Measurements from ENCODE around the gene ARHGAP10. TPM values are rescaled to one million over a fixed set of nuclear protein-coding genes. Genes with fewer than 3 reads are reported as not detected.

The ARHGAP10 gene
- total RNA-seq, 1 experiment from 2014 or later, result 4.8 TPM

DNA sequence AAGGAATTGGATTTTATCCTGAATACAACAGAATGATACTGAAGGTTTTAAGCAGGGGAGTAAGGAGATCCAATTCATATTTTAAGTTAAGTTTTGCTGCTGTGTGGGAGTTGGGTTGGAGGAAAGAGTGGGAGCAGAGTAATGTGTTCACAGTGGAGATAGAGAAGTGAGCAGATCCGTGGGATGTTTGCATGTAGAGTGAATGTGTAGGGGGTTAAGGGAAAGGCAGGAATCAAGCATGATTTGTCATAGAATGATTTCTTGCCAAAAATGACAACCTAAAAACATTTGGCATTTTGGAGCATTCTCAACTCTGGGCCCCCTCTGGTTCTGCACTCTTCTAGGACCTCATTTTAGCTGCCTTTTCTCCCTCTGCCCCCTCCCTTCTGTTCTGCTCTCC lies 76.6 kb downstream of the ARHGAP10 start:
- H3K36me3 ChIP-seq (ENCODE audit: insufficient read depth, low read length, poor library complexity, severe bottlenecking), result no peaks in the 10 kb centered on the region
- no peak for TF ChIP-seq EZH2 (IDR thresholded peaks at IDR 0.05; ENCODE audit: borderline replicate concordance, low read depth, low read length, poor library complexity, severe bottlenecking)
- TF ChIP-seq, protein P1, sequence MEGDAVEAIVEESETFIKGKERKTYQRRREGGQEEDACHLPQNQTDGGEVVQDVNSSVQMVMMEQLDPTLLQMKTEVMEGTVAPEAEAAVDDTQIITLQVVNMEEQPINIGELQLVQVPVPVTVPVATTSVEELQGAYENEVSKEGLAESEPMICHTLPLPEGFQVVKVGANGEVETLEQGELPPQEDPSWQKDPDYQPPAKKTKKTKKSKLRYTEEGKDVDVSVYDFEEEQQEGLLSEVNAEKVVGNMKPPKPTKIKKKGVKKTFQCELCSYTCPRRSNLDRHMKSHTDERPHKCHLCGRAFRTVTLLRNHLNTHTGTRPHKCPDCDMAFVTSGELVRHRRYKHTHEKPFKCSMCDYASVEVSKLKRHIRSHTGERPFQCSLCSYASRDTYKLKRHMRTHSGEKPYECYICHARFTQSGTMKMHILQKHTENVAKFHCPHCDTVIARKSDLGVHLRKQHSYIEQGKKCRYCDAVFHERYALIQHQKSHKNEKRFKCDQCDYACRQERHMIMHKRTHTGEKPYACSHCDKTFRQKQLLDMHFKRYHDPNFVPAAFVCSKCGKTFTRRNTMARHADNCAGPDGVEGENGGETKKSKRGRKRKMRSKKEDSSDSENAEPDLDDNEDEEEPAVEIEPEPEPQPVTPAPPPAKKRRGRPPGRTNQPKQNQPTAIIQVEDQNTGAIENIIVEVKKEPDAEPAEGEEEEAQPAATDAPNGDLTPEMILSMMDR (conservative IDR thresholded peaks at IDR 0.05; ENCODE audit: low read depth, low read length), result no peak
- ChIA-PET CTCF (no interaction called here), POLR2A (ENCODE audit: low non-redundant PET) (no interaction called here)
- H3K4me3 ChIP-seq (ENCODE audit: low read depth, low read length, poor library complexity, severe bottlenecking), result no peak overlapping the region
- intact Hi-C loops (cut with micrococcal nuclease; ENCODE audit: unreplicated experiment), result no loop called here
- no peak overlapping the region for H3K27ac ChIP-seq (ENCODE audit: low read depth, low read length, poor library complexity, severe bottlenecking)
- DNase-seq (ENCODE audit: low spot score), result no peak
- H3K4me1 ChIP-seq (ENCODE audit: insufficient read depth, low read length, poor library complexity, severe bottlenecking), result no peaks in the 10 kb centered on the region
- no peaks in the 10 kb centered on the region for H3K9me3 ChIP-seq (ENCODE audit: low read depth, low read length, poor library complexity, severe bottlenecking)
- no TSS peak for BruUV-seq (replicated peaks)
- H3K27me3 ChIP-seq (replicated peaks; ENCODE audit: insufficient read depth, low read depth, low read length, poor library complexity), result no peaks in the 10 kb centered on the region

DNA sequence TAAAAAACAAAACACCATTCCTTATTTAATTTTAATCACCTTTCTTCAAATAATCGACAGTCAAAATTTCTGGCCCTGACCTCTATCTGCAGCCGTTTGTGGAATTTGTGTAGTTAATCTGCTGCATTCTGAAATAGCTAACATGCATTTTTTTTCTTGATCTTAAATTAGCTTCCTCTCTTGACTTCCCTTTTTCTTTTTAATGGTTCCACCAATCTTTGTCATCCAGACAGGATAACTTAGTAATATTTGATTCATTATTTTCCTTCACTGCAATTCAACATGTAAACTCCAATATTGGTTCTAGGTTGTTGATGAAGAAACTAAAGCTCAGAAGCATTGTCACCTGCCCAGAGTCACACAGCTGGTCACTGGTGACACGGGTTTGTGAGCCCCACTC lies 77.3 kb downstream of the ARHGAP10 start:
- Histone ChIP-seq H3K4me3 (ENCODE audit: low read depth, low read length, poor library complexity, severe bottlenecking) (no peak overlapping the region), H3K9me3 (ENCODE audit: low read depth, low read length, poor library complexity, severe bottlenecking) (no peaks in the 10 kb centered on the region), H3K27ac (ENCODE audit: low read depth, low read length, poor library complexity, severe bottlenecking) (no peak overlapping the region), H3K36me3 (ENCODE audit: insufficient read depth, low read length, poor library complexity, severe bottlenecking) (no peaks in the 10 kb centered on the region), H3K4me1 (ENCODE audit: insufficient read depth, low read length, poor library complexity, severe bottlenecking) (no peaks in the 10 kb centered on the region), H3K27me3 (replicated peaks; ENCODE audit: insufficient read depth, low read depth, low read length, poor library complexity) (no peaks in the 10 kb centered on the region)
- no TSS peak for BruUV-seq (replicated peaks)
- intact Hi-C loops (cut with micrococcal nuclease; ENCODE audit: unreplicated experiment), result no loop called here
- TF ChIP-seq, protein P1 (conservative IDR thresholded peaks at IDR 0.05; ENCODE audit: low read depth, low read length), result no peak
- TF ChIP-seq EZH2 (IDR thresholded peaks at IDR 0.05; ENCODE audit: borderline replicate concordance, low read depth, low read length, poor library complexity, severe bottlenecking), result no peak
- POLR2A ChIA-PET (ENCODE audit: low non-redundant PET), result no interaction called here
- no peak for DNase-seq (ENCODE audit: low spot score)
- CTCF ChIA-PET, result no interaction called here

DNA sequence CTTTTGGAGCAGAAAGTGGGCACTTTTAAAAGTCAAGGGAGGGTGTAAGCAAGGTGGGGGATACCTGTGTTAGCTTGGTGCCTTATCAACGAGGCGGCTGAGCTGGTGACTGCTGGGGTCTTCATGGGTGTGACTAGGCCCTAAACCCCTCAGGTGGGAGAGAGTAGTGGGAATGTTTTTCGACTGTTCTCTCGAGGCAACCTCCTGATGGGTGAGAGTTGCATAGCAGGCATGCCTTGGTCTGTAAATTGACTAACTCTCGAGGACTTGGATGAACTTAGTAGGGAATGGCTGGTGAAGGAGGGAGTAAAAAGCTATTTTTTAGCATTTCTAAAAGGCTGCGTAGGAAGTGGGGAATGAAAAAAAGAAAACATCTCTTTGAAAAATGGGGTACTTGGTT lies 80.0 kb downstream of the ARHGAP10 start:
- no peak overlapping the region for H3K4me3 ChIP-seq (ENCODE audit: low read depth, low read length, poor library complexity, severe bottlenecking)
- BruUV-seq (replicated peaks), result no TSS peak
- TF ChIP-seq, protein P1 (conservative IDR thresholded peaks at IDR 0.05; ENCODE audit: low read depth, low read length), result no peak
- no peak for TF ChIP-seq EZH2 (IDR thresholded peaks at IDR 0.05; ENCODE audit: borderline replicate concordance, low read depth, low read length, poor library complexity, severe bottlenecking)
- no peak overlapping the region for H3K27ac ChIP-seq (ENCODE audit: low read depth, low read length, poor library complexity, severe bottlenecking)
- H3K36me3 ChIP-seq (ENCODE audit: insufficient read depth, low read length, poor library complexity, severe bottlenecking), result no peaks in the 10 kb centered on the region
- CTCF ChIA-PET, result no interaction called here
- POLR2A ChIA-PET (ENCODE audit: low non-redundant PET), result no interaction called here
- intact Hi-C loops (cut with micrococcal nuclease; ENCODE audit: unreplicated experiment), result no loop called here
- H3K4me1 ChIP-seq (ENCODE audit: insufficient read depth, low read length, poor library complexity, severe bottlenecking), result no peaks in the 10 kb centered on the region
- no peak for DNase-seq (ENCODE audit: low spot score)
- H3K9me3 ChIP-seq (ENCODE audit: low read depth, low read length, poor library complexity, severe bottlenecking), result no peaks in the 10 kb centered on the region
- H3K27me3 ChIP-seq (replicated peaks; ENCODE audit: insufficient read depth, low read depth, low read length, poor library complexity), result no peaks in the 10 kb centered on the region

Measured in A673 (cell line).